Stimulated activated memory B cell treated with anti-CD40 and anti-IgM and Interleukin-4, amounts not matched to agents 10 μg/mL and 1 μg/mL and 100 μg/mL, for 72 hours (primary cell): ENCODE measurements around the gene PTPRN2.
"Not testable (repeated sequence)": the region's sequence is repeated elsewhere in the genome, so short reads cannot be mapped to it uniquely, and the experiment has no call there.

Experiments
- ATAC-seq: fragments of 150-1000 bp; cut with Tn5 transposase; 2 replicates; pipeline ENCODE4 v1.10.0; 2021
- H3K27ac Mint-ChIP-seq: one replicate; pipeline ENCODE4 v1.8.0; 2022; ENCODE audit warnings: mild to moderate bottlenecking, mixed read lengths
- H3K27me3 Mint-ChIP-seq: one replicate; pipeline ENCODE4 v1.8.0; 2022; ENCODE audit warnings: mixed read lengths
- H3K36me3 Mint-ChIP-seq: one replicate; pipeline ENCODE4 v1.8.0; 2022; ENCODE audit warnings: mixed read lengths
- H3K4me1 Mint-ChIP-seq: one replicate; pipeline ENCODE4 v1.8.0; 2022; ENCODE audit warnings: mixed read lengths
- H3K4me3 Mint-ChIP-seq: one replicate; pipeline ENCODE4 v1.8.0; 2022; ENCODE audit warnings: mild to moderate bottlenecking, moderate library complexity, mixed read lengths
- H3K9me3 Mint-ChIP-seq: one replicate; pipeline ENCODE4 v1.8.0; 2022; ENCODE audit warnings: mixed read lengths

Gene PTPRN2

GRCh38 chr7:158315881-158316280 is 271.7 kb downstream of the PTPRN2 start:
- H3K27me3 Mint-ChIP-seq, result no peaks in the 10 kb centered on the region
- ATAC-seq, result no peak

DNA sequence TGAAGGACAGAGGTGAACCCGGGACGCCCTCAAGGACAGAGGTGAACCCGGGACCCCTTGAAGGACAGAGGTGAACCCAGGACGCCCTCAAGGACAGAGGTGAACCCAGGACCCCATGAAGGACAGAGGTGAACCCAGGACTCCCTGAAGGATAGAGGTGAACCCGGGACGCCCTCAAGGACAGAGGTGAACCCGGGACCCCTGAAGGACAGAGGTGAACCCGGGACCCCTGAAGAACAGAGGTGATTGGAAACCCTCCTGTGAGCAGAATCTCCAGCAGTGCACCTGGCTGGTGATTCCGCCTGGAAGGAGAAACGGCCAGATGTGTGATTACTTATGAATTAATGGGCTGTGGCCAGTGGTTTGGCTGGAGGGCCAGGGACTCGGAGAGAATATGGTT is 272.3 kb downstream of the PTPRN2 start:
- Mint-ChIP-seq H3K9me3 (peaks cover 20% of the 10 kb centered on the region), H3K4me1 (no peaks in the 10 kb centered on the region), H3K27me3 (no peaks in the 10 kb centered on the region), H3K4me3 (no peak overlapping the region), H3K27ac (no peak overlapping the region), H3K36me3 (no peaks in the 10 kb centered on the region)
- ATAC-seq, result no peak

More at GRCh38 chr7:158315881-158316280, 271.7 kb downstream of the PTPRN2 start:
- H3K4me3 Mint-ChIP-seq, result no peak overlapping the region
- no peak overlapping the region for H3K27ac Mint-ChIP-seq
- no peaks in the 10 kb centered on the region for H3K4me1 Mint-ChIP-seq
- no peaks in the 10 kb centered on the region for H3K36me3 Mint-ChIP-seq
- H3K9me3 Mint-ChIP-seq, result peaks cover 20% of the 10 kb centered on the region

GRCh38 chr7:158314394-158314793 is 273.2 kb downstream of the PTPRN2 start:
- no peak overlapping the region for H3K27ac Mint-ChIP-seq
- H3K36me3 Mint-ChIP-seq, result no peaks in the 10 kb centered on the region
- peaks cover 16% of the 10 kb centered on the region for H3K9me3 Mint-ChIP-seq
- H3K4me1 Mint-ChIP-seq, result no peaks in the 10 kb centered on the region
- no peak for ATAC-seq
- H3K4me3 Mint-ChIP-seq, result no peak overlapping the region
- H3K27me3 Mint-ChIP-seq, result no peaks in the 10 kb centered on the region

- H3K27ac Mint-ChIP-seq, result no peak overlapping the region
- H3K4me3 Mint-ChIP-seq, result no peak overlapping the region
- H3K36me3 Mint-ChIP-seq, result no peaks in the 10 kb centered on the region
- H3K4me1 Mint-ChIP-seq, result no peaks in the 10 kb centered on the region
- no peaks in the 10 kb centered on the region for H3K27me3 Mint-ChIP-seq
- H3K9me3 Mint-ChIP-seq, result peaks cover 14% of the 10 kb centered on the region
- no peak for ATAC-seq
Observed at GRCh38 chr7:158313931-158314330, 273.7 kb downstream of the PTPRN2 start.

DNA sequence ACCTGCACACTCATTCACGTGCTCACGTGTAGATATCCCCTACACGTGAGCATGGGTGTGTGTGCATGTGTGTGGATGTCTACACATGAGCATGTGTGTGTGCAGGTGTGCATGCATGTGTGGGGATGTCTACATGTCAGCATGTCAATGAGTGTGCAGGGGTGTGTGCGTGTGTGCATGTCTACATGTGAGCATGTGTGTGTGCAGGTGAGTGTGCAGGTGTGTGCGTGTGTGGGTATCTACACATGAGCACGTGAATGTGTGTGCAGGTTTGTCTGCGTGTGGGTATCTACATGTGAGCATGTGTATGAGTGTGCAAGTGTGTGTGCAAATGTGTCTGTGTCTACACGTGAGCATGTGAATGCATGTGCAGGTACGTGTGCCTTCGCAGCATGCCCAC is 274.8 kb downstream of the PTPRN2 start:
- ATAC-seq, result no peak
- no peaks in the 10 kb centered on the region for H3K36me3 Mint-ChIP-seq
- H3K9me3 Mint-ChIP-seq, result peaks cover 15% of the 10 kb centered on the region
- no peak overlapping the region for H3K4me3 Mint-ChIP-seq
- H3K4me1 Mint-ChIP-seq, result no peaks in the 10 kb centered on the region
- H3K27me3 Mint-ChIP-seq, result no peaks in the 10 kb centered on the region
- H3K27ac Mint-ChIP-seq, result no peak overlapping the region

DNA sequence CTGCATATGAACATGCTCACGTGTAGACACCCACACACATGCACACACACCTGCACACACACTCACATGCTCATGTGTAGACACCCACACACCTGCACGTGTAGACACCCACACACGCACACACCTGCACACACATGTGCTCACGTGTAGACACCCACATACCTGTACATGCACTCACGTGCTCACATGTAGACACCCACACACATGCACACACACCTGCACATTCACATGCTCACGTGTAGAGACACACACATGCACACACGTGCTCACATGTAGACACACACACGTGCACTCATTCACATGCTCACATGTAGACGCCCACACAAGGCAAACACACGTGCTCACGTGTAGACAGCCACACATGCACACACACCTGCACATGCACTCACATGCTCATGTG is 275.8 kb downstream of the PTPRN2 start:
- no peak for ATAC-seq
- H3K9me3 Mint-ChIP-seq, result peaks cover 20% of the 10 kb centered on the region

GRCh38 chr7:158310924-158311666 is 276.5 kb downstream of the PTPRN2 start:
- no peak overlapping the region for H3K27ac Mint-ChIP-seq
- H3K9me3 Mint-ChIP-seq, result peaks cover 23% of the 10 kb centered on the region
- H3K4me1 Mint-ChIP-seq, result no peaks in the 10 kb centered on the region
- H3K27me3 Mint-ChIP-seq, result no peaks in the 10 kb centered on the region
- no peak for ATAC-seq
- H3K36me3 Mint-ChIP-seq, result no peaks in the 10 kb centered on the region
- no peak overlapping the region for H3K4me3 Mint-ChIP-seq

More for the DNA sequence above, 275.8 kb downstream of the PTPRN2 start:
- Mint-ChIP-seq H3K4me1 (no peaks in the 10 kb centered on the region), H3K36me3 (no peaks in the 10 kb centered on the region), H3K27ac (no peak overlapping the region), H3K27me3 (no peaks in the 10 kb centered on the region), H3K4me3 (no peak overlapping the region)

DNA sequence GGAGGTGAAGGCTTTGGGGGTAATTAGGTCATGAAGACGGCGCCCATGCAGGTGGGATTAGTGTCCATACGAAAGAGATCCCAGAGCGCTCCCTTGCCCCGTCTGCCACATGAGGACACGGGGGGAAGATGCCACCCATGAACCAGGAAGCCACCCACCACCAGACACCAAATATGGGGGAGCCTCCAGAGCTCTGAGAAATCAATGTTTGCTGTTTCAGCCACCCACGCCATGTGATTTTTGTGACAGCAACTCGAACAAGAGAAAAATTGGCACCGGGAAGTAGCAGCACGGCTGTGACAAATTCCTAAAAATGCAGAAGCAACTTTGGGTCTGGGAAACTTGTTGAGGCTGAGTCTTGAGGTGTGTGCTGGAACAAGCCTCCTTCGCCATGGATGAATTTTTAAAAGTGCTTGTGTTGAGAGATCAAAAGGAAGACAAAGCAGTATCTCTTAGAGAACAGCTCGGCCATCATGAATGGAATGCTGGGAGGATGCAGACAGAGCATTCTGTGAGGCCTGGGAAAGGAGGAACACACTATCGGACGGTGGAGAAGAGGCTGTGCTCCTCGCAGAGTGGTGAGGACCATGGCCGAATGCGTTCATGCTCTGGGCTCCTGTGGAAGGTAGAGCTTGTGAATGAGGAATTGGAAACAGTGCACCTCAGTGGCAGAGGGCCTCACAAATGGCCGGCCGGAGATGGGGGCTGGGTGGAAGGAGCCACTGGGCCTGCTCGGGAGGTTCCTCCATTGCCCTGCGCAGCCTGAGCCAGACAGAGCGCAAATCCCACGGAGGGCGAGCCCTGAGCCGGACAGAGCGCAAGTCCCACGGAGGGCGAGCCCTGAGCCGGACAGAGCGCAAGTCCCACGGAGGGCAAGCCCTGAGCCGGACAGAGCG is 277.5 kb downstream of the PTPRN2 start:
- H3K27ac Mint-ChIP-seq, result no peak overlapping the region

DNA sequence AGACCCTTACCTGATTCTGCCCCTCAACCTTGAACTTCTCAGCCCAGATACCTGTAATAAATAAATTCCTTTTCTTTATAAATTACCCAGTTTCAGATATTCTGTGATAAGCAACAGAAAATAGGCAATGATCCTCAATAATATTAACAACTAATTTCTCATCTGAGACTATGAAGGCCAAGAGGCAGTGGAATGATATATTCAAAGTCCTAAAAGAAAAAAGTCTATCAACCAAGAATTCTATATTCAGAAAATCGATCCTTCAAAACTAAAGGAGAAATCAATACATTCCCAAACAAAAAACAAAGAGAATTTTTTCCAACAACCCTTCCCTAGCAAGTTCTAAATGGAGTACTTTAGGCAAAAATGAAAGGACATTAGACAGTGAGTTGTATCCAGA is 279.6 kb downstream of the PTPRN2 start:
- ATAC-seq, result no peak
- no peak overlapping the region for H3K4me3 Mint-ChIP-seq
- no peaks in the 10 kb centered on the region for H3K4me1 Mint-ChIP-seq
- H3K27me3 Mint-ChIP-seq, result no peaks in the 10 kb centered on the region
- H3K36me3 Mint-ChIP-seq, result no peaks in the 10 kb centered on the region
- H3K9me3 Mint-ChIP-seq, result peaks cover 26% of the 10 kb centered on the region
- H3K27ac Mint-ChIP-seq, result no peak overlapping the region

More for the DNA sequence above, 277.5 kb downstream of the PTPRN2 start:
- Mint-ChIP-seq H3K36me3 (no peaks in the 10 kb centered on the region), H3K4me1 (no peaks in the 10 kb centered on the region), H3K27me3 (no peaks in the 10 kb centered on the region), H3K4me3 (no peak overlapping the region), H3K9me3 (peaks cover 26% of the 10 kb centered on the region)
- no peak for ATAC-seq

DNA sequence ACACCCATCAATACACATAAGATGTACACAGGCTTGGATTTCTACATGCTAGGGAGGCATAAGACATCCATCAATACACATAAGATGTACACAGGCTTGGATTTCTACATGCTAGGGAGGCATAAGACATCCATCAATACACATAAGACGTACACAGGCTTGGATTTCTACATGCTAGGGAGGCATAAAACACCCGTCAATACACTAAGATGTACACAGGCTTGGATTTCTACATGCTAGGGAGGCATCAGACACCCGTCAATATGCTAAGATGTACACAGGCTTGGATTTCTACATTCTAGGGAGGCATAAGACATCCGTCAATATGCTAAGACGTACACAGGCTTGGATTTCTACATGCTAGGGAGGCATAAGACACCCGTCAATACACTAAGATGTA is 283.6 kb downstream of the PTPRN2 start:
- peaks cover 13% of the 10 kb centered on the region for H3K9me3 Mint-ChIP-seq
- not testable (repeated sequence) for H3K4me3 Mint-ChIP-seq, H3K36me3 Mint-ChIP-seq, H3K27me3 Mint-ChIP-seq, H3K4me1 Mint-ChIP-seq, H3K27ac Mint-ChIP-seq, ATAC-seq

DNA sequence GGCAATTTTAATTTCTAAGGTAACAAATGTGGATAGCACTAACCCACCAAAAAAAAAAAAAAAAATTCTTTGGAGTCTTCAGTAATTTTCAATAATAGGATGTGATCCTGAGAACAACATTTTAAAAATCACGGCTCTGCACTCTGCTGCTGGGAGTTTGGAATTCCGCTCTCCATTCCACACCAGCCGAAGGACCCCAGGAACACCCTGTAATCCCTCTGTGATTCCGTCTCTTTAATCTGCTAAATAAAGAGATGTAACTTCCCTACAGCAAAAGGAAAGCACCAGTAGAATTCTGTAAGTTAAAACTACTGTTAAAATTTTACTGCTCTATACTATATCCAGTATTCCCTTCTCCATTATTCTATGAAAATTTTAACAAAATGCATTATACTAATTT is 284.5 kb downstream of the PTPRN2 start:
- Mint-ChIP-seq H3K36me3 (no peaks in the 10 kb centered on the region), H3K27me3 (peaks cover 8% of the 10 kb centered on the region), H3K4me3 (no peak overlapping the region), H3K9me3 (peaks cover 13% of the 10 kb centered on the region), H3K27ac (no peak overlapping the region), H3K4me1 (no peaks in the 10 kb centered on the region)
- ATAC-seq, result no peak

GRCh38 chr7:158302274-158303070 is 285.2 kb downstream of the PTPRN2 start:
- no peak for ATAC-seq
- H3K27me3 Mint-ChIP-seq, result peaks cover 8% of the 10 kb centered on the region
- peaks cover 9% of the 10 kb centered on the region for H3K9me3 Mint-ChIP-seq
- no peak overlapping the region for H3K27ac Mint-ChIP-seq
- no peaks in the 10 kb centered on the region for H3K36me3 Mint-ChIP-seq
- H3K4me1 Mint-ChIP-seq, result no peaks in the 10 kb centered on the region
- H3K4me3 Mint-ChIP-seq, result no peak overlapping the region

GRCh38 chr7:158301207-158301606 is 286.4 kb downstream of the PTPRN2 start:
- no peak overlapping the region for H3K27ac Mint-ChIP-seq
- no peak for ATAC-seq
- peaks cover 8% of the 10 kb centered on the region for H3K27me3 Mint-ChIP-seq
- H3K9me3 Mint-ChIP-seq, result peaks cover 4% of the 10 kb centered on the region
- H3K4me1 Mint-ChIP-seq, result no peaks in the 10 kb centered on the region
- H3K36me3 Mint-ChIP-seq, result no peaks in the 10 kb centered on the region
- no peak overlapping the region for H3K4me3 Mint-ChIP-seq

- no peaks in the 10 kb centered on the region for H3K36me3 Mint-ChIP-seq
- peaks cover 15% of the 10 kb centered on the region for H3K27me3 Mint-ChIP-seq
- H3K4me1 Mint-ChIP-seq, result no peaks in the 10 kb centered on the region
- no peak overlapping the region for H3K4me3 Mint-ChIP-seq
- no peak overlapping the region for H3K27ac Mint-ChIP-seq
- peaks cover 5% of the 10 kb centered on the region for H3K9me3 Mint-ChIP-seq
- no peak for ATAC-seq
Observed at GRCh38 chr7:158300427-158300826, 287.2 kb downstream of the PTPRN2 start.

- Mint-ChIP-seq H3K4me3 (no peak overlapping the region), H3K36me3 (no peaks in the 10 kb centered on the region), H3K27me3 (peaks cover 17% of the 10 kb centered on the region), H3K27ac (no peak overlapping the region), H3K4me1 (no peaks in the 10 kb centered on the region), H3K9me3 (peaks cover 3% of the 10 kb centered on the region)
- ATAC-seq, result no peak
Observed at GRCh38 chr7:158299607-158300006, 288.0 kb downstream of the PTPRN2 start.
